ENCODE measurements around the gene BTG1.

The BTG1 gene, protein sequence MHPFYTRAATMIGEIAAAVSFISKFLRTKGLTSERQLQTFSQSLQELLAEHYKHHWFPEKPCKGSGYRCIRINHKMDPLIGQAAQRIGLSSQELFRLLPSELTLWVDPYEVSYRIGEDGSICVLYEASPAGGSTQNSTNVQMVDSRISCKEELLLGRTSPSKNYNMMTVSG

DNA sequence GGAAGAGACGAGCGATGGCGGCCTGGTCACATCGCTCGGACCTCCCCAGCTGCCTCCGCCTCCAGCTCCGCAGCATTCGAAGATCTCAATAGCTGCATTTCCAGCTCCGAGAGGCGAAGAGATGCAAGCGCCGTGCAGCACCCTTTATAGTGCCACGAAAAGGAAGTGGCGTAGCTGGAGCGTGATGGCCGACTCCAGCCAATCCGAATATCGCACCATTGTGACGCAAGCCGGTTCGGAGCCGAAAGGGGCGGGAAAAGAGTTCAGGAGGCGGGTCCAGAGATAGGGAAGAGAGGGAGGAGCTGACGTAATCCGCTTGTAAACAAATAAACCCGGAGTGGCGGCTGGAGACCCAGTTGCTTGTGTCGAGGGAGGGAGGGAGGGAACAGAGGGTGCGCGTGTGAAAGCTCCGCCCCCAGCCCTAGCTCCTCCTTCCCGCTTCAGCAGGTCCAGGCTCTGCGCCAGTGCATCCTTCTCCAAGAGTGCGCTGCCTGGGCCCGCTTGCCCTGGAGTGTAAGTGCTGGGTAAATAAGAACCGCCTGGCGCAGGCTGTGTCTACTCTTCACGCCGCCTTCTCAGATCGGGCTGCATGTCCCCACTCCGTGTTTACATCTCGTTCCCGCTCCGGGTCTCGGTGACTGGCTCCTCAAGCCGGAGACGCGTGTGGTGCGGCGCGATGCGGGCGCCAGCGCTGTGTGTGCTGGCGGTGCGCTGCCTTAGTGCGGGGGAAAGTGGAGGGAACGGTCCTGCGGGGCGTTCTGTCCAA, at the start of gene BTG1:
TSS of gene BTG1 (minus strand) at position 116 of the 766 bp plus-strand sequence. CDS start 311 bp downstream, outside the sequence.
- Histone ChIP-seq H3K36me3 (ENCODE audit: control insufficient read depth in 5 of 5, insufficient read depth in 5 of 5, low read length in 5 of 5) (peaks cover 2 to 28% (median 10%) of the 10 kb centered on the region in 5 donors), H3K4me3 (ENCODE audit: low read depth in 1 of 5, low read length in 5 of 5) (peak within 1 kb of the TSS; percentile 97 to 99 (median 99)), H3K27ac (ENCODE audit: low read depth, low read length) (peak within 1 kb of the TSS; percentile 100), H3K4me1 (ENCODE audit: control insufficient read depth in 5 of 5, insufficient read depth in 5 of 5, low read length in 5 of 5) (peaks cover 6 to 43% (median 35%) of the 10 kb centered on the region in 5 donors), H3K9me3 (ENCODE audit: control insufficient read depth in 5 of 5, low read length in 5 of 5) (no peaks in the 10 kb centered on the region), H3K27me3 (ENCODE audit: control insufficient read depth in 5 of 5, insufficient read depth in 4 of 5, low read length in 5 of 5) (no peaks in the 10 kb centered on the region), H3K9ac (ENCODE audit: low read length in 5 of 5) (peak within 1 kb of the TSS; percentile 96 to 98 (median 97))

DNA sequence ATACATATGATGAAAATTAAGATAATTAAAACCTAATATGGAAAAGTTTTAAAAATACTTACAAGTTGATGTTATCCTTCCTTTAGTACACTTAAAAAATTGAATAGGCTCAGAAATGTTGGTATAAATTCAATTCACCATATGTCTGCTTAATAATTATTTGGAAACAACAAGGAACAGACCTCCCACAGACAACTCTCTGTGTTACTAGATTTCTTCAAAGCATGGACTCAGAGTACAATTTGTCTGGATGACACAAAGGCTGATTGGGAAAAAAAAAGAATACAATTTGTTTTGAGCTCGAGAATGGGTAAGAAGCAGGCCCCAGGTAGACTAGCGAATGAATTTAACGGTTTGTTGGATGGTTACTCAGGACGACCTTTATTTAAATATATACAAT, 48.9 kb upstream of the BTG1 start:
- Histone ChIP-seq H3K9me3 (ENCODE audit: control insufficient read depth in 5 of 5, low read length in 5 of 5) (peaks cover 0 to 7% (median 5%) of the 10 kb centered on the region in 5 donors), H3K27ac (ENCODE audit: low read depth, low read length) (no peak overlapping the region), H3K4me3 (ENCODE audit: low read depth in 1 of 5, low read length in 5 of 5) (no peak overlapping the region), H3K4me1 (ENCODE audit: control insufficient read depth in 5 of 5, insufficient read depth in 5 of 5, low read length in 5 of 5) (peaks cover 0 to 6% (median 0%) of the 10 kb centered on the region in 5 donors), H3K27me3 (ENCODE audit: control insufficient read depth in 5 of 5, insufficient read depth in 4 of 5, low read length in 5 of 5) (no peaks in the 10 kb centered on the region), H3K9ac (ENCODE audit: low read length in 5 of 5) (no peak overlapping the region), H3K36me3 (ENCODE audit: control insufficient read depth in 5 of 5, insufficient read depth in 5 of 5, low read length in 5 of 5) (no peaks in the 10 kb centered on the region)

GRCh38 chr12:92193846-92194245, 48.2 kb upstream of the BTG1 start:
- H3K4me3 ChIP-seq (ENCODE audit: low read depth in 1 of 5, low read length in 5 of 5), result no peak overlapping the region
- H3K9me3 ChIP-seq (ENCODE audit: control insufficient read depth in 5 of 5, low read length in 5 of 5), result peaks cover 0 to 7% (median 5%) of the 10 kb centered on the region in 5 donors
- H3K27me3 ChIP-seq (ENCODE audit: control insufficient read depth in 5 of 5, insufficient read depth in 4 of 5, low read length in 5 of 5), result no peaks in the 10 kb centered on the region
- H3K4me1 ChIP-seq (ENCODE audit: control insufficient read depth in 5 of 5, insufficient read depth in 5 of 5, low read length in 5 of 5), result peaks cover 0 to 6% (median 0%) of the 10 kb centered on the region in 5 donors
- H3K9ac ChIP-seq (ENCODE audit: low read length in 5 of 5), result no peak overlapping the region
- H3K36me3 ChIP-seq (ENCODE audit: control insufficient read depth in 5 of 5, insufficient read depth in 5 of 5, low read length in 5 of 5), result no peaks in the 10 kb centered on the region
- no peak overlapping the region for H3K27ac ChIP-seq (ENCODE audit: low read depth, low read length)

DNA sequence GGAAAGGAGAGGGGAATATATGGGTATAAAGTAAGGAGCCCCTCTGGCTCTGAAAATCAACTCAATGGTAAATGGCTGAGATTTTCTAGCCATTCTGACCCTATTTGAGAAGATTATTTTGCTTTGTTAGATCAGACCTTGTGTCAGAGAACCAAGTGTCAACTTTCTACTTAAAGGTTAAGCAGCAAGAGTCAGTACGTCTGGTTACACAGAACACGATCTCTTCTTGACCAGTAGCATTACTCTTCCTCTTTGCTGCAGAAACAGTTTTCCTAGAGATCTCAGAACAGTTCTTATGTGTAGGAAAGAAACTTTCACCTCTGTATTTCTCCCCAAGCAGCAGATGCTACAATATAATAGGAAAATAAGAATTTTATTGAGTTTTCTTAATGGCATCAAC, 47.4 kb upstream of the BTG1 start:
- Histone ChIP-seq H3K27ac (ENCODE audit: low read depth, low read length) (no peak overlapping the region), H3K4me3 (ENCODE audit: low read depth in 1 of 5, low read length in 5 of 5) (no peak overlapping the region), H3K27me3 (ENCODE audit: control insufficient read depth in 5 of 5, insufficient read depth in 4 of 5, low read length in 5 of 5) (no peaks in the 10 kb centered on the region), H3K36me3 (ENCODE audit: control insufficient read depth in 5 of 5, insufficient read depth in 5 of 5, low read length in 5 of 5) (no peaks in the 10 kb centered on the region), H3K9me3 (ENCODE audit: control insufficient read depth in 5 of 5, low read length in 5 of 5) (peaks cover 0 to 7% (median 5%) of the 10 kb centered on the region in 5 donors), H3K4me1 (ENCODE audit: control insufficient read depth in 5 of 5, insufficient read depth in 5 of 5, low read length in 5 of 5) (peaks cover 0 to 6% (median 0%) of the 10 kb centered on the region in 5 donors), H3K9ac (ENCODE audit: low read length in 5 of 5) (no peak overlapping the region)

DNA sequence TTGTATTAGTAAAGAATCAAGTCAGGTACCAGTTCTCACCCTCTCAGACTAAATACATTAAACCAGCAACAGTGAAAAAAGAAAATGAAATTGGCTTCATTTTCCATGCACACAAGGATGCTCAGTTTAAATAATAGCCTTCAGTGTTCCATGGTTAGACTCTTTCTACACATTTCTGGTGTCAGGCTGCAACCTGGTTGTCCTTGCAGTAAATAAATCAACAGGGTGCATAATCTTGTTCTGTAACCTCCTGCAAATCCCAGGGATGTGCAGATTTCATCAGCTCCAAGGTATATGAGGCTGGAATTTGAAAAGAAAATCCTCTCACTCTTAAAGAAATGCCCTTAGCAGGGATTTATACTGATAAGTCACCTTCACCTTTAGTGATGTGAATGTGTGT, 46.7 kb upstream of the BTG1 start:
- Histone ChIP-seq H3K36me3 (ENCODE audit: control insufficient read depth in 5 of 5, insufficient read depth in 5 of 5, low read length in 5 of 5) (no peaks in the 10 kb centered on the region), H3K9ac (ENCODE audit: low read length in 5 of 5) (no peak overlapping the region), H3K4me1 (ENCODE audit: control insufficient read depth in 5 of 5, insufficient read depth in 5 of 5, low read length in 5 of 5) (peaks cover 0 to 6% (median 0%) of the 10 kb centered on the region in 5 donors), H3K27ac (ENCODE audit: low read depth, low read length) (no peak overlapping the region), H3K9me3 (ENCODE audit: control insufficient read depth in 5 of 5, low read length in 5 of 5) (peaks cover 0 to 7% (median 5%) of the 10 kb centered on the region in 5 donors), H3K4me3 (ENCODE audit: low read depth in 1 of 5, low read length in 5 of 5) (no peak overlapping the region), H3K27me3 (ENCODE audit: control insufficient read depth in 5 of 5, insufficient read depth in 4 of 5, low read length in 5 of 5) (no peaks in the 10 kb centered on the region)

DNA sequence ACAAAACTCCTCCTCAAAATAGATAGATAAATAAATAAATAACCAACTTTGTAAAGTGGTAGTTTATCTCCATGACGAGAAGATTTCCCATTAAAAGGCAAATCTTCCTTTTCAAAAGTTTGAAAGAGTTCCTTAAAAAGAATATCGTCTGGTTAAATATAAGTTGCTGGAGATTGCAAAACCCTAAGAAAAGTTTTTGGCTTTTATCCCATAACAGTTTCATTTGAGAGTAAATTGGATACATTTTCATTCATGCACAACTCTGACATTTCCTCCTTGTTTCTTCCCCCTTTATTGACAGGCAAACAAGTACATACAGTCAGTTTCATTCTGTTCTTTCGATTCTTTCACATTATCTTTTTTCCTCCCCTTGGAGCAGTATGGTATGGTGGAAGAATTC, 45.4 kb upstream of the BTG1 start:
- Histone ChIP-seq H3K27me3 (ENCODE audit: control insufficient read depth in 5 of 5, insufficient read depth in 4 of 5, low read length in 5 of 5) (no peaks in the 10 kb centered on the region), H3K9me3 (ENCODE audit: control insufficient read depth in 5 of 5, low read length in 5 of 5) (no peaks in the 10 kb centered on the region), H3K36me3 (ENCODE audit: control insufficient read depth in 5 of 5, insufficient read depth in 5 of 5, low read length in 5 of 5) (no peaks in the 10 kb centered on the region), H3K27ac (ENCODE audit: low read depth, low read length) (no peak overlapping the region), H3K4me3 (ENCODE audit: low read depth in 1 of 5, low read length in 5 of 5) (no peak overlapping the region), H3K9ac (ENCODE audit: low read length in 5 of 5) (no peak overlapping the region), H3K4me1 (ENCODE audit: control insufficient read depth in 5 of 5, insufficient read depth in 5 of 5, low read length in 5 of 5) (peaks cover 0 to 6% (median 0%) of the 10 kb centered on the region in 5 donors)

DNA sequence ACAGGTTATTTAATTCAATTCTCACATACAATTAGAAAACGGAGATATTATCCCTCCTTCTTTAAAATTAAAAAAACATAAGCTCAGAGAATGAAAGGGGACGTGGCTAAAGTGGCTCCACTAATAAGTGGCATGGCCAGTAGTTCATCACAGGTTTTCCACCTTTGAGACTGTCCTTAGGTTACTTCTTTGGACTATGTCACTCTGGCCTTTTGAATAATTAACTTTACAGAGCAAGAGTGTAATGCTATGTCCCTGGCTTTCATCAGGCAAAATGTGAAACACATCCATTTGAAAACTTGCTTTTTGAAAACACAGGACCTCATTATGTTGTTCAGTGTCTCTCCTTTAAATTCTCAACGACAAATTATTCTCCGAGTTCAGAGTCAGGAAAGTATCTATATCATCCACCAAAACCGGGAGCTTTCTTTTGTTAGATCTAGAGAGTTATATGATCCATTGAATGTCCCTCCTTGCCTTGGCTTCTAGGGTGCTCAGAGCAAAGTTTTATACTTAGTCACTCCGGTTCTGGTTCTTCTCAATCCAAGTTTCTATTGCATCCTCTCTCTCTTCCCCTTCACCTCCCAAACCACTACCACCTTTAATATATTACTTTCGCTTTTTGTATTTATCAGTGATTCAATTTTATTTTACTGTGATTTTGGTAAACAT, 43.0 kb upstream of the BTG1 start:
- peaks cover 0 to 6% (median 0%) of the 10 kb centered on the region in 5 donors for H3K4me1 ChIP-seq (ENCODE audit: control insufficient read depth in 5 of 5, insufficient read depth in 5 of 5, low read length in 5 of 5)
- H3K4me3 ChIP-seq (ENCODE audit: low read depth in 1 of 5, low read length in 5 of 5), result no peak overlapping the region
- H3K27me3 ChIP-seq (ENCODE audit: control insufficient read depth in 5 of 5, insufficient read depth in 4 of 5, low read length in 5 of 5), result no peaks in the 10 kb centered on the region
- peaks cover 0 to 6% (median 4%) of the 10 kb centered on the region in 5 donors for H3K9me3 ChIP-seq (ENCODE audit: control insufficient read depth in 5 of 5, low read length in 5 of 5)
- no peaks in the 10 kb centered on the region for H3K36me3 ChIP-seq (ENCODE audit: control insufficient read depth in 5 of 5, insufficient read depth in 5 of 5, low read length in 5 of 5)
- no peak overlapping the region for H3K27ac ChIP-seq (ENCODE audit: low read depth, low read length)
- H3K9ac ChIP-seq (ENCODE audit: low read length in 5 of 5), result no peak overlapping the region

- Histone ChIP-seq H3K27me3 (ENCODE audit: control insufficient read depth in 5 of 5, insufficient read depth in 4 of 5, low read length in 5 of 5) (no peaks in the 10 kb centered on the region), H3K4me3 (ENCODE audit: low read depth in 1 of 5, low read length in 5 of 5) (no peak overlapping the region), H3K9ac (ENCODE audit: low read length in 5 of 5) (no peak overlapping the region), H3K4me1 (ENCODE audit: control insufficient read depth in 5 of 5, insufficient read depth in 5 of 5, low read length in 5 of 5) (peaks cover 0 to 4% (median 0%) of the 10 kb centered on the region in 5 donors), H3K27ac (ENCODE audit: low read depth, low read length) (no peak overlapping the region), H3K9me3 (ENCODE audit: control insufficient read depth in 5 of 5, low read length in 5 of 5) (peaks cover 0 to 6% (median 4%) of the 10 kb centered on the region in 5 donors), H3K36me3 (ENCODE audit: control insufficient read depth in 5 of 5, insufficient read depth in 5 of 5, low read length in 5 of 5) (no peaks in the 10 kb centered on the region)
These were observed 40.4 kb upstream of the BTG1 start for GRCh38 chr12:92186038-92186470.

DNA sequence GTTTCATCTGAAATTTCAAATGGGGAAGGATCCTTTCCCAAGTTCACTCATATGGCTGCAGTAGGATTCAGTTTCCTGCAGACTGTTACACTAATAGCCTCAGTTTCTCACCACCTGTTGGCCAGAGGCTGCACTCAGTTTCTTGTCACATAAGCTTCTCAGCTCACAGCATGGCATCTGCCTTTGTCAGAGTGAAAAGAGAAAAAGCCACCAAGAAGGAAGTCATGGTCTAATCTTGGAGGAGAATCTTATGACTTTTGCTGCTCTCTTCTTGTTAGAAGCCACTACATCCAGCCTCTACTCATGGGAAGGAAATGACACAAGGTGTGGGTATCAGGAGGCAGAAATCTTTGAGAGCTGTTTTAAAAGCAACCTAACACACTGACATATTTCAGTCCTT, 39.4 kb upstream of the BTG1 start:
- H3K9me3 ChIP-seq (ENCODE audit: control insufficient read depth in 5 of 5, low read length in 5 of 5), result peaks cover 0 to 6% (median 4%) of the 10 kb centered on the region in 5 donors
- no peak overlapping the region for H3K27ac ChIP-seq (ENCODE audit: low read depth, low read length)
- H3K9ac ChIP-seq (ENCODE audit: low read length in 5 of 5), result no peak overlapping the region
- H3K4me1 ChIP-seq (ENCODE audit: control insufficient read depth in 5 of 5, insufficient read depth in 5 of 5, low read length in 5 of 5), result no peaks in the 10 kb centered on the region
- no peaks in the 10 kb centered on the region for H3K36me3 ChIP-seq (ENCODE audit: control insufficient read depth in 5 of 5, insufficient read depth in 5 of 5, low read length in 5 of 5)
- no peaks in the 10 kb centered on the region for H3K27me3 ChIP-seq (ENCODE audit: control insufficient read depth in 5 of 5, insufficient read depth in 4 of 5, low read length in 5 of 5)
- no peak overlapping the region for H3K4me3 ChIP-seq (ENCODE audit: low read depth in 1 of 5, low read length in 5 of 5)

- H3K4me3 ChIP-seq (ENCODE audit: low read depth in 1 of 5, low read length in 5 of 5), result no peak overlapping the region
- no peak overlapping the region for H3K9ac ChIP-seq (ENCODE audit: low read length in 5 of 5)
- no peak overlapping the region for H3K27ac ChIP-seq (ENCODE audit: low read depth, low read length)
- peaks cover 0 to 6% (median 4%) of the 10 kb centered on the region in 5 donors for H3K9me3 ChIP-seq (ENCODE audit: control insufficient read depth in 5 of 5, low read length in 5 of 5)
- H3K4me1 ChIP-seq (ENCODE audit: control insufficient read depth in 5 of 5, insufficient read depth in 5 of 5, low read length in 5 of 5), result no peaks in the 10 kb centered on the region
- no peaks in the 10 kb centered on the region for H3K36me3 ChIP-seq (ENCODE audit: control insufficient read depth in 5 of 5, insufficient read depth in 5 of 5, low read length in 5 of 5)
- H3K27me3 ChIP-seq (ENCODE audit: control insufficient read depth in 5 of 5, insufficient read depth in 4 of 5, low read length in 5 of 5), result no peaks in the 10 kb centered on the region
These were observed 37.9 kb upstream of the BTG1 start for GRCh38 chr12:92183575-92183974.

Measured in subcutaneous abdominal adipose tissue (tissue), 5 donors.